ENCODE data around the gene TMEM132D.

DNA sequence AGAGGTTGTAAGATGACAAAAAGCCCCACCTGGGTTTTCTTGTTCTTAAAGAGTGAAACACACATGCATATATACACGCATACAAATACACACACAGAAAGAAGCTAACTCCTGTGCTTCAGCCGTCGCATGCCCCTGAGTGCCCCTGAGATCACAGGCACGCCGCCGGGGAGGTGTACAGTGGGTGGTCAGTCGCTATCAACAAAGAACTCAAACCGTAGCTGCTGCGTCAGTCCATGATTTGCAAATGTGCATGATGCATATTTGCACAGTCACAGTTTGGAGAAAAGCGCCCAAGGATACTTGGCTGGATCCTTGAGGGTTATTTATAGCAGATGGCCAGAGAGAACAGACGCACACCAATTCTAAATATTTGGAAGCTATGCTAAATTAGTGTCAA lies 206.9 kb downstream of the TMEM132D start:
- no peak for TF ChIP-seq SP1 (IDR thresholded peaks at IDR 0.05)
- TF ChIP-seq JUND (IDR thresholded peaks at IDR 0.05), result no peak
- TF ChIP-seq, protein P1, sequence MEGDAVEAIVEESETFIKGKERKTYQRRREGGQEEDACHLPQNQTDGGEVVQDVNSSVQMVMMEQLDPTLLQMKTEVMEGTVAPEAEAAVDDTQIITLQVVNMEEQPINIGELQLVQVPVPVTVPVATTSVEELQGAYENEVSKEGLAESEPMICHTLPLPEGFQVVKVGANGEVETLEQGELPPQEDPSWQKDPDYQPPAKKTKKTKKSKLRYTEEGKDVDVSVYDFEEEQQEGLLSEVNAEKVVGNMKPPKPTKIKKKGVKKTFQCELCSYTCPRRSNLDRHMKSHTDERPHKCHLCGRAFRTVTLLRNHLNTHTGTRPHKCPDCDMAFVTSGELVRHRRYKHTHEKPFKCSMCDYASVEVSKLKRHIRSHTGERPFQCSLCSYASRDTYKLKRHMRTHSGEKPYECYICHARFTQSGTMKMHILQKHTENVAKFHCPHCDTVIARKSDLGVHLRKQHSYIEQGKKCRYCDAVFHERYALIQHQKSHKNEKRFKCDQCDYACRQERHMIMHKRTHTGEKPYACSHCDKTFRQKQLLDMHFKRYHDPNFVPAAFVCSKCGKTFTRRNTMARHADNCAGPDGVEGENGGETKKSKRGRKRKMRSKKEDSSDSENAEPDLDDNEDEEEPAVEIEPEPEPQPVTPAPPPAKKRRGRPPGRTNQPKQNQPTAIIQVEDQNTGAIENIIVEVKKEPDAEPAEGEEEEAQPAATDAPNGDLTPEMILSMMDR (IDR thresholded peaks at IDR 0.05; ENCODE audit: low read depth, low read length, missing input control), result no peak
- TF ChIP-seq, protein P2, sequence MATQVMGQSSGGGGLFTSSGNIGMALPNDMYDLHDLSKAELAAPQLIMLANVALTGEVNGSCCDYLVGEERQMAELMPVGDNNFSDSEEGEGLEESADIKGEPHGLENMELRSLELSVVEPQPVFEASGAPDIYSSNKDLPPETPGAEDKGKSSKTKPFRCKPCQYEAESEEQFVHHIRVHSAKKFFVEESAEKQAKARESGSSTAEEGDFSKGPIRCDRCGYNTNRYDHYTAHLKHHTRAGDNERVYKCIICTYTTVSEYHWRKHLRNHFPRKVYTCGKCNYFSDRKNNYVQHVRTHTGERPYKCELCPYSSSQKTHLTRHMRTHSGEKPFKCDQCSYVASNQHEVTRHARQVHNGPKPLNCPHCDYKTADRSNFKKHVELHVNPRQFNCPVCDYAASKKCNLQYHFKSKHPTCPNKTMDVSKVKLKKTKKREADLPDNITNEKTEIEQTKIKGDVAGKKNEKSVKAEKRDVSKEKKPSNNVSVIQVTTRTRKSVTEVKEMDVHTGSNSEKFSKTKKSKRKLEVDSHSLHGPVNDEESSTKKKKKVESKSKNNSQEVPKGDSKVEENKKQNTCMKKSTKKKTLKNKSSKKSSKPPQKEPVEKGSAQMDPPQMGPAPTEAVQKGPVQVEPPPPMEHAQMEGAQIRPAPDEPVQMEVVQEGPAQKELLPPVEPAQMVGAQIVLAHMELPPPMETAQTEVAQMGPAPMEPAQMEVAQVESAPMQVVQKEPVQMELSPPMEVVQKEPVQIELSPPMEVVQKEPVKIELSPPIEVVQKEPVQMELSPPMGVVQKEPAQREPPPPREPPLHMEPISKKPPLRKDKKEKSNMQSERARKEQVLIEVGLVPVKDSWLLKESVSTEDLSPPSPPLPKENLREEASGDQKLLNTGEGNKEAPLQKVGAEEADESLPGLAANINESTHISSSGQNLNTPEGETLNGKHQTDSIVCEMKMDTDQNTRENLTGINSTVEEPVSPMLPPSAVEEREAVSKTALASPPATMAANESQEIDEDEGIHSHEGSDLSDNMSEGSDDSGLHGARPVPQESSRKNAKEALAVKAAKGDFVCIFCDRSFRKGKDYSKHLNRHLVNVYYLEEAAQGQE (IDR thresholded peaks at IDR 0.05), result no peak
- no peak for TF ChIP-seq GABPA (IDR thresholded peaks at IDR 0.05 in 1 of 2, conservative IDR thresholded peaks at IDR 0.05 in 1 of 2)
- TF ChIP-seq, protein P3, sequence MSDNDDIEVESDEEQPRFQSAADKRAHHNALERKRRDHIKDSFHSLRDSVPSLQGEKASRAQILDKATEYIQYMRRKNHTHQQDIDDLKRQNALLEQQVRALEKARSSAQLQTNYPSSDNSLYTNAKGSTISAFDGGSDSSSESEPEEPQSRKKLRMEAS (IDR thresholded peaks at IDR 0.05), result no peak
- TF ChIP-seq RXRA (IDR thresholded peaks at IDR 0.05), result no peak
- no peak for TF ChIP-seq RAD21 (IDR thresholded peaks at IDR 0.05)
- TF ChIP-seq YY1 (IDR thresholded peaks at IDR 0.05), result no peak
- TF ChIP-seq, protein P4, sequence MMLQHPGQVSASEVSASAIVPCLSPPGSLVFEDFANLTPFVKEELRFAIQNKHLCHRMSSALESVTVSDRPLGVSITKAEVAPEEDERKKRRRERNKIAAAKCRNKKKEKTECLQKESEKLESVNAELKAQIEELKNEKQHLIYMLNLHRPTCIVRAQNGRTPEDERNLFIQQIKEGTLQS (IDR thresholded peaks at IDR 0.05), result no peak
- TF ChIP-seq FOXA1 (IDR thresholded peaks at IDR 0.05), result no peak
- TF ChIP-seq EGR1 (IDR thresholded peaks at IDR 0.05; ENCODE audit: low read depth in 2 of 2), result no peak
- TF ChIP-seq TAF1 (conservative IDR thresholded peaks at IDR 0.05), result no peak
- no peak for TF ChIP-seq NR2F2 (IDR thresholded peaks at IDR 0.05)

Data from liver (tissue), 3 donors.